Right kidney (tissue), 1 donor: ENCODE measurements around the gene LKAAEAR1.
A peak's percentile ranks its signal among the peaks of the same experiment; 100 is the strongest.

Experiments
- DNase-seq: peaks from one replicate; pipeline ENCODE4 v3.0.0-alpha.2; 2016

Gene LKAAEAR1

DNA sequence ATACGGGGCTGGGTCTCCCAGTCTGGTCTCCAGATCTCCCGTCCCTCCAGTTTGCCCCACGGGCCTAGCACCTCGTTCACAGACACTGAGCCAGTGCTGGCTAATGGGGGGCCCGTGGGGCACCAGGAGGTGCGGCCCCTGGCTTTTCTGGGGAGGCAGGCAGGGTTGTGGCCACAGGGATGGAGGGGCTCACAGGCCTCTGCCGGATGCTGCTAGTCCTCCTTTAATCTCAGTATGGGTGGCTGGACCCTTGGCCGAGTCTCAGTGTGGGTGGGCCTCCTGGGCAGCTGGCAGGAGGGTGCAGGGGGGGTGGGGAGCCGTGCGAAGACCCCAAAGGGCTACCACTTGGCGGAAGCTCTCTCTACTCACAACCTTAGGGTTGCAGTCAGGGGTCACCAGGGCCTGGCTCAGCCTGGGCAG, 33.2 kb downstream of the LKAAEAR1 start:
- peak; percentile 13 for DNase-seq

DNA sequence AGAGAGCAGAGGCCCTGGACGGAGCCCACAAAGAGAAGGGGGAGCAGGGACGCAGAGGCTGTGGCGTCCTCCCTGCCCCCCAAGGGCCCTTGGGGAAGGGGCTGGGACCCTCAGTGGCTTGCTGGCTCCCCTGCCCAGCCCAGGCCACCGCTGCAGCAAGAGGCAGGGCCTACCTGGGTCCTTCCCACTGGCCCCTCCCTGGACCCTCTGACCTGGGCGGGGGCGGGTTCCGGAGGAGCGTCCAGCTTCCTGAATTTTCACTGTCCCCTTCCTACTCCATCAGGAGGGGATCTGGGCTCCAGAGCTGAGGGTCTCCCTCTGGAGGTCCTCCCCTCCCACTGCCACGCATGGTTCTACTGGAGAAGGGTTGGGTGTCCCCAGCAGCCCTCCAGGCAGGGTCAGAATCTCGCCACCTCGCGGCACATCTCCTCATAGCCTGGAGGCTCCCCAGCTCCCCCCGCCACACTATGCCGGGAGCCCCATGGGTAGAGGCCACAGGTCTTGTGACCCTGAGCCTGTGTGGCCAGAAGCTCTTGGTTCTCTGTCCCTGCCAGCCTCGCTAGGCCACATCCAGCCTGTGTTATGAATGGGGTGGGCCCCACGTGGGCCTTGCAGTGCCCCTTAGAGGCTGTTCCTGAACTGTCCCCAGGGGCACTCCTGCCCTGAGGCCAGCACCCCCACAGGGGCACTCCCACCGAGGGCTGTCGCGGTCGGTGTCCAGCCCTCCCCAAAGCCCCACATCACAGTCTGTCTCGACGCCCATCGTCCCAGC, 33.8 kb downstream of the LKAAEAR1 start:
- no peak for DNase-seq

- DNase-seq: no peak
Observed at GRCh38 chr20:64049878-64050260, 34.3 kb downstream of the LKAAEAR1 start.

GRCh38 chr20:64049060-64049877, 34.9 kb downstream of the LKAAEAR1 start, which contains the start of gene SOX18:
SOX18 (minus strand) TSS chr20:64049639; CDS start chr20:64049516, 123 bp downstream.
- DNase-seq: no peak

DNA sequence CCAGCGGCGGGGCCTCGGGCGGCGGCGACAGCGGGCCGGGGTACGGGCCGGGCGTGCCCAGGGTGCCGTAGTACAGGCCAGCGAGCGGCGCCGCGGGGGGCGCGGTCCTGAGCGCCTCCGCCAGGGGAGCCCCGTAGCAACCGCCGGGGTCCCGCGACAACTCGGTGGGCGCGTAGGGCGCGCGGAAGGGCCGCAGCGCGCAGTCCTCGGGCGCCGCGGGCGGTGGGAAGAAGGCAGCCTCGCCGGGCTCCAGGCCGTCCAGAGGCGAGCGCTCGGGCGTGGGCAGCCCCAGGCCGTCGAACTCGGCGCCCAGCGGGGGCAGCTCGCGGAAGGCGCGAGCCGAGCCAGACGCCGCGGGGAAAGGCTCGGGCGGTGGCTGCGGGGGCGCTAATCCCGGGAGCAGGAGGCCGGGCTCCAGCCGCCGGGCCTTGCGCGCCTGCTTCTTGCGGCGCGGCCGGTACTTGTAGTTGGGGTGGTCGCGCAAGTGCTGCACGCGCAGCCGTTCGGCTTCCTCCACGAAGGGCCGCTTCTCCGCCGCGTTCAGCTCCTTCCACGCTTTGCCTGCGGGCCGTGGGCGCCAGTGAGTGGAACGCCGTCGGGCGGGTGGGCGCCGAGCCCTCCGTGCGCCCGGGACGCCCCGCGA, 35.7 kb downstream of the LKAAEAR1 start:
- DNase-seq: peak; percentile 67

GRCh38 chr20:64047968-64048401, 36.2 kb downstream of the LKAAEAR1 start:
- DNase-seq: peak; percentile 67

GRCh38 chr20:64047046-64047389, 37.2 kb downstream of the LKAAEAR1 start:
- DNase-seq: no peak

- no peak for DNase-seq
Observed at GRCh38 chr20:64045346-64046011, 38.7 kb downstream of the LKAAEAR1 start.

GRCh38 chr20:64044484-64045247, 39.5 kb downstream of the LKAAEAR1 start:
- DNase-seq: no peak

DNA sequence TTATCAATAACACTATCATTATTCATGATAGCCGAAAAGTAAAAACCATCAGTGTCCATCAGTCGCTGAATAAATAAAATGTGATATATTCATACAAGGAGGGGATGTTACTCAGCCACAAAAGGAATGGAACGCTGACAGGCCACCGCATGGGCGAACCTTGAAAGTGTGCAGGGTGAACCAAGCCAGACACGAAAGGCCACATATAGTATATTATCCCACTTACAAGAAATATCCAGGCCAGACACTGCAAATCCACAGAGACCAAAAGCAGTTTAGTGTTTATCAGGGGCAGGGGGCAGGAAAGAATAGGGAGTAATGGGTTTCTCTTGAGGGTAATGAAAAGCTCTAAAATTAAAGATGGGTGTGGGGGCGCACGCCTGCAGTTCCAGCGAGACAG, 40.4 kb downstream of the LKAAEAR1 start:
- no peak for DNase-seq

GRCh38 chr20:64042054-64042781, 42.0 kb downstream of the LKAAEAR1 start:
- no peak for DNase-seq

GRCh38 chr20:64041781-64042053, 42.5 kb downstream of the LKAAEAR1 start:
- no peak for DNase-seq

DNA sequence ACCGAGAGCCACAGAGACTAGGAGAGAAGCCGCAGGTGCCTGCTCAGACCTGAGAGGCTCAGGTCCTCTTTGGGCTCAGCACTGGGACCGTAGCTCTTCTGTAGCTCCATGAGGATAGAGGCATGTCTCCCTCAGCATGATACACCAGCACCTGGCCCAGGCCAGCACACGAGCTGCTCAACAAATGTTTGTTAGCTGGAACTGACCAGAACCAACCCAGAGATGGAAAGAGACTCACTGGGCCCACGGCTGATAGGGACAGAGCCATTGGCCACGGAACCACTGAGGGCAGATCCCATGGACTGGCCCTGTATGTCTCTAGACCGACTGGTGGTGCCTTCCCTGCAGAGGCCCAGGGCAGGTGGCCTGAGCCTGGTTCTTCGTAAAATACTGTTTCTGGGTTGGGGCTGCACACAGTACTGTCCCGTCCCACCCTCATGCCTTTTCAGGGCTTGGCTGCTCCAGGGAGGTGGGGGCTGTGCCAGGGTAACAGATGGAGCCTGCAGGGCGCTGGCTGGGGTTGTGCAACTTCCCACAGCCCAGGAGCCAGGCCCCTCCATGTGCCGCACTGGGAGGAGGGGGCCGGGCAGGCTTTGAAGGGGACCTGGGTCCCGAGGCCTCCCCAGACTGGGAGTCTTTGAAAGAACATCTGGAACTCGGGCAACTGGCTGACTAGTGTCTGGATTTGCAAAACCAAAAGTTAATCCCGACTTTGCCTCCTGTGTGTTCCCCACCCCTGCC, 43.0 kb downstream of the LKAAEAR1 start:
- DNase-seq: no peak

GRCh38 chr20:64040231-64041039, 43.8 kb downstream of the LKAAEAR1 start:
- no peak for DNase-seq

GRCh38 chr20:64039293-64040160, 44.7 kb downstream of the LKAAEAR1 start:
- DNase-seq: no peak

DNA sequence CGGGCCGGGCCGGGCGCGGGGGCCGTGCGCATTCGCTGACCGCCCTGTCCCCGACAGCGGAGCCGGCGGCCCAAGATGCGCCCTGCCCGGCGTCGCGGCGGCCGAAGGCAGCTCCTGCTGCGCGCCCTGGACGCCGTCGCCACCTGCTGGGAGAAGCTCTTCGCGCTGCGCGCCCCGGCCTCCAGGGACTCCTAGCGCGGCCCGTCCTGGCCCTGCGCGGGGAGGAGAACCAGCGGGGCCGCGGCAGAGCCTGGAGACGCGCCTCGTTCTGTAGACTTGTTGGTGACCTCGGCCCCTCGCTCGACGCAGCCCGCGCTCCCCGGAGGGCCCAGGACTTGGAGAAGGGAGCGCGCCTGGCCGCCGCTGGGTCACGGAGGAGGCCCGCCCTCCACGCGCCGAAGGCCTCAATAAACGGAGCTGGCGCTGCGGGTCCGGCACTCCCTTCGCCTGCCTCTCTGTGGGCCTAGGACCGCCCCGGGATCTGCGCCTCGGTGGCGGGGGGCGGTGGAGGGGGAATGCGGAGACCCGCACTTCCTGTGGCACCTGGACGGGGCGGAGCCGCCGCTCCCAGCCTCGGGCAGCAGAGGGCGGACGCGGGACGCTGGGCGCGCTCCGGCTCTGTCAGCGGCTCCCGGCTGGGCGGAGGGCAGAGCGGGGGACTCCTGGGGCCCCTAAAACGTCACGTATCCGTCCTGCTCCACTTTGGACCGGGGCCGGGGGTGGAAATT, 45.5 kb downstream of the LKAAEAR1 start:
- peak; percentile 89 for DNase-seq

- DNase-seq: no peak
Observed at GRCh38 chr20:64038224-64038564, 46.0 kb downstream of the LKAAEAR1 start.
